CD4-positive, alpha-beta T cell (primary cell): ENCODE results near the gene CABP4. TPM values are rescaled to one million over a fixed set of nuclear protein-coding genes. Genes with fewer than 3 reads are reported as not detected.

ENCODE experiments used
- ATAC-seq: fragments of 200-7000 bp; cut with Tn5 transposase; one replicate; pipeline ENCODE4 v1.10.0; 2022; ENCODE audit warnings: mild to moderate bottlenecking; ENCODE audit not compliant: poor library complexity
- CTCF ChIA-PET: fragments of 350-600 bp; sonication (Branson Sonifier 250); formaldehyde crosslinking; loops from one replicate; lab custom pipeline; 2021; ENCODE audit warnings: antibody characterized with exemption, inconsistent platforms; lab: Charles Lee
- POLR2A ChIA-PET: fragments of 350-600 bp; sonication (Branson Sonifier 250); formaldehyde crosslinking; loops from one replicate; lab custom pipeline; 2021; ENCODE audit warnings: antibody characterized with exemption, inconsistent platforms; lab: Charles Lee
- DNase-seq, 14 experiments: peaks; one replicate each; pipeline ENCODE4 v3.0.0-alpha.2; 2013 to 2020; ENCODE audit warnings: mixed read lengths in 2 of 14
- H3K27ac ChIP-seq, 2 donors: one replicate each; pipeline versions ENCODE4 v1.5.1 to v1.7.0; 2013; ENCODE audit warnings: low read length in 2 of 2, low read depth in 1 of 2, mild to moderate bottlenecking in 1 of 2
- H3K27me3 ChIP-seq, 2 experiments: 1 replicate in 1 of 2; 2 replicates in 1 of 2; pipeline versions ENCODE4 v1.6.1 to v1.7.0; 2013; ENCODE audit warnings: low read length in 2 of 2, control low read depth in 1 of 2, mild to moderate bottlenecking in 1 of 2, moderate library complexity in 1 of 2; ENCODE audit not compliant: insufficient read depth in 2 of 2, control insufficient read depth in 1 of 2
- H3K36me3 ChIP-seq: one replicate; pipeline ENCODE4 v1.6.1; 2013; ENCODE audit warnings: low read length, control low read depth; ENCODE audit not compliant: insufficient read depth
- H3K4me1 ChIP-seq: one replicate; pipeline ENCODE4 v1.6.1; 2013; ENCODE audit warnings: low read length, control low read depth; ENCODE audit not compliant: insufficient read depth
- H3K4me3 ChIP-seq: one replicate; pipeline ENCODE4 v1.5.1; 2013; ENCODE audit warnings: mild to moderate bottlenecking, low read length, moderate library complexity
- H3K9me3 ChIP-seq, 2 experiments: 1 replicate in 1 of 2; 2 replicates in 1 of 2; pipeline versions ENCODE4 v1.6.1 to v1.7.0; 2013; ENCODE audit warnings: low read length in 2 of 2, mild to moderate bottlenecking in 2 of 2, control low read depth in 1 of 2, moderate library complexity in 1 of 2; ENCODE audit not compliant: control insufficient read depth in 1 of 2, insufficient read depth in 1 of 2
- H3K27ac Mint-ChIP-seq: one replicate; pipeline ENCODE4 v1.8.0; 2020; ENCODE audit warnings: mixed read lengths
- H3K27me3 Mint-ChIP-seq: one replicate; pipeline ENCODE4 v1.8.0; 2021; ENCODE audit warnings: mixed read lengths
- H3K36me3 Mint-ChIP-seq: one replicate; pipeline ENCODE4 v1.8.0; 2021; ENCODE audit warnings: low read depth, mixed read lengths
- H3K4me1 Mint-ChIP-seq: one replicate; pipeline ENCODE4 v1.8.0; 2021; ENCODE audit warnings: low read depth, mixed read lengths
- H3K4me3 Mint-ChIP-seq: one replicate; pipeline ENCODE4 v1.8.0; 2020; ENCODE audit warnings: mild to moderate bottlenecking, mixed read lengths
- H3K9me3 Mint-ChIP-seq: one replicate; pipeline ENCODE4 v1.8.0; 2020; ENCODE audit warnings: mixed read lengths
- intact Hi-C, 2 experiments: fragments of 100-400 bp; cut with DNase I in 1 of 2; cut with micrococcal nuclease in 1 of 2; formaldehyde crosslinking; loops; one replicate each; pipeline versions ENCODE4 v1.15.1 to v1.9.0; 2023 to 2025; cut with DNase I, micrococcal nuclease
- total RNA-seq, 174 experiments: library from RNA in 2 of 174; stranded (reverse) in 2 of 174; gene quantifications; one replicate each; pipeline ENCODE4 v1.2.3 and lab custom pipeline; 2021 to 2026
- TF ChIP-seq, protein P1 (sequence below): fragments of 200-600 bp; IDR thresholded peaks from one replicate; pipeline ENCODE4 v1.8.0; 2022; ENCODE audit warnings: antibody characterized with exemption, mild to moderate bottlenecking

Gene CABP4
- total RNA-seq, 2 experiments from 2014 or later = 7.5 to 8.5 TPM

DNA sequence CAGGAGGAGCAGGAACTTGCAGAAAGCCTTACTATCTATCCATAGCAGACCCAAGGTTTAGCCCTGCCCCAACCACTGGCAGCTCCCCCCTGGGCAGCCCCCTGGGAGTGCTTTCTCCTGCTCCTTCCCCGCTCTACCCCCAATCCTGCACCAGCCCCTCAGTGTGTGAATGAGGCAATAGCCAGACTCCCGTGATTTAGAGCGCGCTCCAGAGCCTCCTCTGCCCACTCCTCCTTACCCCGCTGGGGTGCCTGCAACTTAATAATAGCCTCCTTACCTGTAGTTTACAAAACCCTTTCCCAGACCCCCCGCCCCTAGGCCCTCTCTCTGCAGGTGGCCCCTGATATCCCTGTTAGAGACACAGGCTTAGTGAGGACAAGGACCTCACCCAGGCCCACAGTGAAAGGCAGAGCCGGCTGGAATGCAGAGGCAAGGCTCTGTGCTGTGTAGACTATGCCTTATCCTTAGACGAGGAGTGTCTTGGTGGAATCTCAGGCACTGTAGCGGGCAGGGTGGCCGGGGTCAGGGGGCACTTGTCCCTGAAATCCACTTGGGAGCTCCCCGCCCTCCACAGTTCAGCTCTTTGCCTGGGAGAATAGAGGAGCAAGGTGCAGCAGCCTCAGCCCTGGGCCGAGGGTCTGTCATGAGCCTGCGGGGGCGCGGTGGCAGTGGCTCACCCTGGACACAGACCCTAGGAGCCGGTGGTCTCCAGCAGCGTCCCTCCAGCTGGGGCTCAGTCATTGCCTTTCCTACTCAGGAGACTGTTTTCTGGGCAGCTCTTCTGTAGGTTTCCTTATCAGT lies 44.0 kb upstream of the CABP4 start:
- H3K9me3 ChIP-seq = no peaks in the 10 kb centered on the region
- ChIA-PET POLR2A (interaction anchor here (0.6 to 12.5 kb wide), 10 partner anchors 9 to 72 kb away, joined by 3 to 411 read pairs (median 7); partner anchors contain the start of genes AIP, CABP4, PPP1CA and PTPRCAP), CTCF (no interaction called here)
- DNase-seq (no peak), ATAC-seq (no peak)
- peaks cover 30% of the 10 kb centered on the region for H3K36me3 Mint-ChIP-seq
- TF ChIP-seq, protein P1, sequence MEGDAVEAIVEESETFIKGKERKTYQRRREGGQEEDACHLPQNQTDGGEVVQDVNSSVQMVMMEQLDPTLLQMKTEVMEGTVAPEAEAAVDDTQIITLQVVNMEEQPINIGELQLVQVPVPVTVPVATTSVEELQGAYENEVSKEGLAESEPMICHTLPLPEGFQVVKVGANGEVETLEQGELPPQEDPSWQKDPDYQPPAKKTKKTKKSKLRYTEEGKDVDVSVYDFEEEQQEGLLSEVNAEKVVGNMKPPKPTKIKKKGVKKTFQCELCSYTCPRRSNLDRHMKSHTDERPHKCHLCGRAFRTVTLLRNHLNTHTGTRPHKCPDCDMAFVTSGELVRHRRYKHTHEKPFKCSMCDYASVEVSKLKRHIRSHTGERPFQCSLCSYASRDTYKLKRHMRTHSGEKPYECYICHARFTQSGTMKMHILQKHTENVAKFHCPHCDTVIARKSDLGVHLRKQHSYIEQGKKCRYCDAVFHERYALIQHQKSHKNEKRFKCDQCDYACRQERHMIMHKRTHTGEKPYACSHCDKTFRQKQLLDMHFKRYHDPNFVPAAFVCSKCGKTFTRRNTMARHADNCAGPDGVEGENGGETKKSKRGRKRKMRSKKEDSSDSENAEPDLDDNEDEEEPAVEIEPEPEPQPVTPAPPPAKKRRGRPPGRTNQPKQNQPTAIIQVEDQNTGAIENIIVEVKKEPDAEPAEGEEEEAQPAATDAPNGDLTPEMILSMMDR = no peak
- peak overlapping the region; percentile 78 for H3K4me3 Mint-ChIP-seq
- no peaks in the 10 kb centered on the region for H3K27me3 Mint-ChIP-seq
- H3K4me1 ChIP-seq = peaks cover 98% of the 10 kb centered on the region
- H3K27ac Mint-ChIP-seq = peak overlapping the region; percentile 98
- no peaks in the 10 kb centered on the region for H3K9me3 Mint-ChIP-seq
- H3K27me3 ChIP-seq = no peaks in the 10 kb centered on the region
- H3K27ac ChIP-seq = peak overlapping the region; percentile 75 to 84
- H3K36me3 ChIP-seq = peaks cover 40% of the 10 kb centered on the region
- intact Hi-C loops = no loop called here
- H3K4me3 ChIP-seq = no peak overlapping the region
- H3K4me1 Mint-ChIP-seq = peaks cover 83% of the 10 kb centered on the region

DNA sequence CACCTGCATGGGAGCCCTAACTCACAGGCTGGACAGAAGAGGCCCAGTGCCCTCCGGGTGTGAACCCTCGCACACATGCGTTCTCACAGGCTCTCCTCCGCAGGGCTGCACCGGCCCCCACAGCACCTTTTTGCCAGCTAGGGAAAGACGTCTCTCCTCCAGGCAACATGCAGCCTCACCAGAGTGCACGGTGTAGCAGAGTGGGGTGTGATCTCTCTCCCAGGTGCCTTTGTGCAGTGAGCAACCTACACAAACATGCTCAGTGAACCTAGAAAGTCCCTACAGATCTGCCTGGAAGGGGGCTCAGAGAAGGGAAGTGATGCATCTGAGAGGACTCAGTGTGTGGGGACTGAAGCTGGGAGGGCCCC lies 43.4 kb upstream of the CABP4 start:
- peak overlapping the region in 1 of 2 donors; percentile 84 for H3K27ac ChIP-seq
- H3K27me3 Mint-ChIP-seq = no peaks in the 10 kb centered on the region
- CTCF ChIA-PET = no interaction called here
- DNase-seq = peak in 2 of 14 experiments; percentile 42 to 46
- no peaks in the 10 kb centered on the region for H3K9me3 Mint-ChIP-seq
- peaks cover 98% of the 10 kb centered on the region for H3K4me1 ChIP-seq
- H3K36me3 Mint-ChIP-seq = peaks cover 25% of the 10 kb centered on the region
- ATAC-seq = no peak
- H3K4me1 Mint-ChIP-seq = peaks cover 83% of the 10 kb centered on the region
- H3K36me3 ChIP-seq = peaks cover 34% of the 10 kb centered on the region
- POLR2A ChIA-PET = interaction anchor here (0.9 to 12.5 kb wide), 10 partner anchors 9 to 1915 kb away, joined by 3 to 411 read pairs (median 7); partner anchors contain the start of genes AIP, CABP4, PPP1CA and PTPRCAP
- H3K4me3 Mint-ChIP-seq = peak overlapping the region; percentile 78
- no peak overlapping the region for H3K4me3 ChIP-seq
- TF ChIP-seq, protein P1 = no peak
- intact Hi-C loops = no loop called here
- no peaks in the 10 kb centered on the region for H3K9me3 ChIP-seq
- peak overlapping the region; percentile 98 for H3K27ac Mint-ChIP-seq
- H3K27me3 ChIP-seq = no peaks in the 10 kb centered on the region

DNA sequence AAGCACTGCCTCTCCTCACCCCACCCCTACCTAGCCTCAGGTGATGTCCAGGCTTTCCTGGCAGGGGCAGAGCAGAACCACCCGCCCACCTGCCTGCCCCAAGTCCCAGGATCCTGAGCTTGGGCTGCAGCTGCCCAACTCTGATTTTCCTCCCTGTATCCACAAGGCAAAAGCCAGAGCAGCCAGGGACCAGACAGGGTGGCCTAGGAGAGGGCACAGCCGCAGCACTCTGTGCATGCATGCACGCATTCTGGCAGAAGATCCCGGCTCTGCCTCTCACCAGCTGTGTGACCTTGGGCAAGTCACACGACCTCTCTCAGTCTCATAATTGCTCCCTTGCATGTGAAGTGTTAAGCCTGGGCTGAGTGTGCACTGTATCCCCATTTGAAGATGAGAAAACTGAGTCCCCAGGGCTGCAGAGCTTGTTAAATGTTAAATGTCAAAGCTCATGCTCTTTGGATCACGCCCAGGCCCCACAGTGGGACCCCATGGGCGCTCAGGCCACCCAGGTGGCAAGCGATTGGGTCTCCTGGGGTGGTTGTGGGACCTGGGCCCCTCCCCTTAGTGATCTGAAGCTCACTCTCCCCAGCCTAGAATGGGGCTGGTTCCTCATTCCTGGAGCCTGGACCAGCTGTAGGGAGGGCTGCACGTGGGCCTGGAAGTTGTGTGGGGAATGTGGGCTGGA lies 42.5 kb upstream of the CABP4 start:
- CTCF ChIA-PET = interaction anchor here (1.4 to 2.0 kb wide), 2 partner anchors 8 to 10 kb away, joined by 3 to 6 read pairs; no protein-coding TSS in a partner anchor
- intact Hi-C loops = no loop called here
- H3K36me3 Mint-ChIP-seq = peaks cover 16% of the 10 kb centered on the region
- Histone ChIP-seq H3K27ac (peak overlapping the region in 1 of 2 donors; percentile 84), H3K4me3 (no peak overlapping the region), H3K9me3 (no peaks in the 10 kb centered on the region), H3K4me1 (peaks cover 98% of the 10 kb centered on the region), H3K27me3 (no peaks in the 10 kb centered on the region), H3K36me3 (peaks cover 26% of the 10 kb centered on the region)
- H3K27me3 Mint-ChIP-seq = no peaks in the 10 kb centered on the region
- H3K4me3 Mint-ChIP-seq = peak overlapping the region; percentile 82
- POLR2A ChIA-PET = interaction anchor here (0.9 to 12.5 kb wide), 11 partner anchors 8 to 1915 kb away, joined by 3 to 411 read pairs (median 5); partner anchors contain the start of genes AIP, PPP1CA, PTPRCAP and RAD9A
- H3K27ac Mint-ChIP-seq = peak overlapping the region; percentile 98
- DNase-seq (no peak), ATAC-seq (no peak)
- no peaks in the 10 kb centered on the region for H3K9me3 Mint-ChIP-seq
- TF ChIP-seq, protein P1 = no peak
- H3K4me1 Mint-ChIP-seq = peaks cover 83% of the 10 kb centered on the region
